Memory B cell (primary cell): ENCODE data around the gene HOXA4.

ENCODE experiments used
- ATAC-seq: fragments of 150-1000 bp; cut with Tn5 transposase; 2 replicates; pipeline ENCODE4 v1.10.0; 2021; ENCODE audit warnings: low read depth, mild to moderate bottlenecking, moderate library complexity
- DNase-seq, 2 donors: peaks; one replicate each; pipeline ENCODE4 v3.0.0; 2022; ENCODE audit warnings: low spot score in 2 of 2
- H3K27ac Mint-ChIP-seq: one replicate; pipeline ENCODE4 v1.8.0; 2022; ENCODE audit warnings: mild to moderate bottlenecking, moderate library complexity, mixed read lengths
- H3K27me3 Mint-ChIP-seq: one replicate; pipeline ENCODE4 v1.8.0; 2022; ENCODE audit warnings: mixed read lengths
- H3K36me3 Mint-ChIP-seq: one replicate; pipeline ENCODE4 v1.8.0; 2022; ENCODE audit warnings: mild to moderate bottlenecking, mixed read lengths
- H3K4me1 Mint-ChIP-seq: one replicate; pipeline ENCODE4 v1.8.0; 2022; ENCODE audit warnings: mixed read lengths
- H3K4me3 Mint-ChIP-seq: one replicate; pipeline ENCODE4 v1.8.0; 2022; ENCODE audit warnings: mild to moderate bottlenecking, moderate library complexity, mixed read lengths
- H3K9me3 Mint-ChIP-seq: one replicate; pipeline ENCODE4 v1.8.0; 2022; ENCODE audit warnings: mixed read lengths

Gene HOXA4

GRCh38 chr7:27130540-27131389 lies at the start of gene HOXA4:
Gene HOXA4 (minus strand): TSS chr7:27130757. CDS start chr7:27130733, 24 bp downstream.
- Mint-ChIP-seq H3K9me3 (peaks cover 2% of the 10 kb centered on the region), H3K36me3 (peaks cover 2% of the 10 kb centered on the region), H3K4me1 (no peaks in the 10 kb centered on the region), H3K27me3 (peaks cover 18% of the 10 kb centered on the region), H3K27ac (no peak within 1 kb of the TSS), H3K4me3 (peak within 1 kb of the TSS; percentile 51)
- ATAC-seq (peak; percentile 90), DNase-seq (peak; percentile 40 to 61)

- H3K27ac Mint-ChIP-seq, result no peak overlapping the region
- no peak overlapping the region for H3K4me3 Mint-ChIP-seq
Observed at GRCh38 chr7:27179503-27180430, 49.2 kb upstream of the HOXA4 start.

GRCh38 chr7:27179030-27179429 lies 48.5 kb upstream of the HOXA4 start:
- DNase-seq, result no peak
- Mint-ChIP-seq H3K4me1 (peaks cover 5% of the 10 kb centered on the region), H3K4me3 (no peak overlapping the region), H3K36me3 (no peaks in the 10 kb centered on the region), H3K27ac (no peak overlapping the region), H3K27me3 (peaks cover 28% of the 10 kb centered on the region), H3K9me3 (no peaks in the 10 kb centered on the region)
- no peak for ATAC-seq

More at GRCh38 chr7:27179503-27180430, 49.2 kb upstream of the HOXA4 start:
- peaks cover 28% of the 10 kb centered on the region for H3K27me3 Mint-ChIP-seq
- no peaks in the 10 kb centered on the region for H3K36me3 Mint-ChIP-seq
- ATAC-seq (peak; percentile 39), DNase-seq (peak in 1 of 2 donors; percentile 48)
- H3K4me1 Mint-ChIP-seq, result peaks cover 6% of the 10 kb centered on the region
- H3K9me3 Mint-ChIP-seq, result no peaks in the 10 kb centered on the region

GRCh38 chr7:27178366-27178765 lies 47.8 kb upstream of the HOXA4 start:
- ATAC-seq (no peak), DNase-seq (no peak)
- no peak overlapping the region for H3K27ac Mint-ChIP-seq
- H3K36me3 Mint-ChIP-seq, result no peaks in the 10 kb centered on the region
- H3K9me3 Mint-ChIP-seq, result no peaks in the 10 kb centered on the region
- H3K4me1 Mint-ChIP-seq, result peaks cover 5% of the 10 kb centered on the region
- no peak overlapping the region for H3K4me3 Mint-ChIP-seq
- peaks cover 28% of the 10 kb centered on the region for H3K27me3 Mint-ChIP-seq

- Mint-ChIP-seq H3K36me3 (no peaks in the 10 kb centered on the region), H3K4me3 (no peak overlapping the region), H3K4me1 (peaks cover 5% of the 10 kb centered on the region), H3K27ac (no peak overlapping the region), H3K9me3 (no peaks in the 10 kb centered on the region), H3K27me3 (peaks cover 26% of the 10 kb centered on the region)
- no peak for ATAC-seq
- no peak for DNase-seq
Observed at GRCh38 chr7:27177795-27178320, 47.3 kb upstream of the HOXA4 start.

- H3K27me3 Mint-ChIP-seq, result peaks cover 25% of the 10 kb centered on the region
- ATAC-seq (no peak), DNase-seq (no peak)
- H3K4me1 Mint-ChIP-seq, result peaks cover 5% of the 10 kb centered on the region
- H3K36me3 Mint-ChIP-seq, result no peaks in the 10 kb centered on the region
- H3K27ac Mint-ChIP-seq, result no peak overlapping the region
- H3K4me3 Mint-ChIP-seq, result no peak overlapping the region
- no peaks in the 10 kb centered on the region for H3K9me3 Mint-ChIP-seq
Observed at GRCh38 chr7:27176962-27177794, 46.6 kb upstream of the HOXA4 start.

- Mint-ChIP-seq H3K4me1 (peaks cover 7% of the 10 kb centered on the region), H3K27me3 (peaks cover 30% of the 10 kb centered on the region), H3K4me3 (no peak overlapping the region), H3K36me3 (no peaks in the 10 kb centered on the region), H3K9me3 (no peaks in the 10 kb centered on the region), H3K27ac (no peak overlapping the region)
- ATAC-seq (no peak), DNase-seq (no peak)
Observed at GRCh38 chr7:27176524-27176845, 45.9 kb upstream of the HOXA4 start.

GRCh38 chr7:27175626-27176523 lies 45.3 kb upstream of the HOXA4 start:
- Mint-ChIP-seq H3K36me3 (no peaks in the 10 kb centered on the region), H3K4me3 (no peak overlapping the region), H3K4me1 (peaks cover 8% of the 10 kb centered on the region), H3K9me3 (no peaks in the 10 kb centered on the region), H3K27ac (no peak overlapping the region), H3K27me3 (peaks cover 31% of the 10 kb centered on the region)
- no peak for DNase-seq
- no peak for ATAC-seq

GRCh38 chr7:27174874-27175625 lies 44.5 kb upstream of the HOXA4 start:
- no peak for ATAC-seq
- Mint-ChIP-seq H3K27me3 (peaks cover 28% of the 10 kb centered on the region), H3K27ac (no peak overlapping the region)

GRCh38 chr7:27173956-27174873 lies 43.7 kb upstream of the HOXA4 start, which contains the start of gene HOXA10:
Gene HOXA10 (minus strand): TSS chr7:27174320. CDS start chr7:27174306, 14 bp downstream.
- Mint-ChIP-seq H3K4me1 (peaks cover 3% of the 10 kb centered on the region), H3K27me3 (peaks cover 23% of the 10 kb centered on the region), H3K4me3 (peak within 1 kb of the TSS; percentile 46), H3K36me3 (no peaks in the 10 kb centered on the region), H3K9me3 (no peaks in the 10 kb centered on the region), H3K27ac (no peak within 1 kb of the TSS)
- ATAC-seq (no peak), DNase-seq (no peak)

More at GRCh38 chr7:27174874-27175625, 44.5 kb upstream of the HOXA4 start:
- Mint-ChIP-seq H3K4me1 (peaks cover 5% of the 10 kb centered on the region), H3K36me3 (no peaks in the 10 kb centered on the region), H3K4me3 (no peak overlapping the region), H3K9me3 (no peaks in the 10 kb centered on the region)
- no peak for DNase-seq

GRCh38 chr7:27173511-27173955 lies 43.0 kb upstream of the HOXA4 start:
- ATAC-seq (peak; percentile 67), DNase-seq (peak in 1 of 2 donors; percentile 57)
- Mint-ChIP-seq H3K27me3 (peaks cover 26% of the 10 kb centered on the region), H3K27ac (no peak overlapping the region), H3K9me3 (no peaks in the 10 kb centered on the region), H3K4me1 (peaks cover 6% of the 10 kb centered on the region), H3K4me3 (no peak overlapping the region), H3K36me3 (no peaks in the 10 kb centered on the region)
